ENCODE data around the gene DIS3L2.

- TF ChIP-seq CTCF (conservative IDR thresholded peaks at IDR 0.05; ENCODE audit: low read length) (no peak), EZH2phosphoT487 (IDR thresholded peaks at IDR 0.05; ENCODE audit: borderline replicate concordance, low read depth, low read length) (no peak)
Measured at GRCh38 chr2:232058063-232058877, 96.8 kb downstream of the DIS3L2 start.

Data from OCI-LY7 (cell line).